ENCODE data around the gene RPL10A. TPM values are rescaled to one million over a fixed set of nuclear protein-coding genes. Genes with fewer than 3 reads are reported as not detected.

Gene RPL10A
- total and polyA plus RNA-seq, 11 donors, result 356 to 1,412 (median 532) TPM

DNA sequence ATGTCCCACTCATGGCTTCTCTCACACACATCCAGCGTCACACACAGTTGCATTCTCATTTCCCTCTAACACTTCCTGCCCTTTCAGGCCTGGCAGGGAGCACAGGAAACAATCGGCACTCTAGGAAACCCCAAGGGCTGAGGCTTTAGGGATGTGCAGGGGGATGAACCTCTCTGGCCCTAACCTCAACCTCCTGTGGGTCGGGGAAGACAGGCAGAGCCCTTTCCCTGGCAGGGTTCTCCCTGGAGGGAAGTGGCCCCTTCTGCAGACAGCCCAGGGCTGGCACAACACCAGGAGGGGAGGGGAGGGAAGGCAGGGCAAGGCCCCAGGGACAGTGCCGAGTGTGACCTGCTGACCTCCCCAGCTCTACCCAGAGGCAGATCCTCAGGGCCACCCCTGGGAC lies 26.0 kb downstream of the RPL10A start:
- ATAC-seq, result no peak
- Histone ChIP-seq H3K36me3 (no peaks in the 10 kb centered on the region), H3K4me3 (peak overlapping the region in 5 of 12 donors; percentile 1 to 30 (median 19)), H3K4me1 (peaks cover 0 to 84% (median 57%) of the 10 kb centered on the region in 12 donors), H3K27me3 (peaks cover 0 to 40% (median 0%) of the 10 kb centered on the region in 9 donors), H3K9me3 (no peaks in the 10 kb centered on the region), H3K27ac (peak overlapping the region in 5 of 12 donors; percentile 30 to 100 (median 39))
- DNase-seq, result no peak
- TF ChIP-seq, protein P1, sequence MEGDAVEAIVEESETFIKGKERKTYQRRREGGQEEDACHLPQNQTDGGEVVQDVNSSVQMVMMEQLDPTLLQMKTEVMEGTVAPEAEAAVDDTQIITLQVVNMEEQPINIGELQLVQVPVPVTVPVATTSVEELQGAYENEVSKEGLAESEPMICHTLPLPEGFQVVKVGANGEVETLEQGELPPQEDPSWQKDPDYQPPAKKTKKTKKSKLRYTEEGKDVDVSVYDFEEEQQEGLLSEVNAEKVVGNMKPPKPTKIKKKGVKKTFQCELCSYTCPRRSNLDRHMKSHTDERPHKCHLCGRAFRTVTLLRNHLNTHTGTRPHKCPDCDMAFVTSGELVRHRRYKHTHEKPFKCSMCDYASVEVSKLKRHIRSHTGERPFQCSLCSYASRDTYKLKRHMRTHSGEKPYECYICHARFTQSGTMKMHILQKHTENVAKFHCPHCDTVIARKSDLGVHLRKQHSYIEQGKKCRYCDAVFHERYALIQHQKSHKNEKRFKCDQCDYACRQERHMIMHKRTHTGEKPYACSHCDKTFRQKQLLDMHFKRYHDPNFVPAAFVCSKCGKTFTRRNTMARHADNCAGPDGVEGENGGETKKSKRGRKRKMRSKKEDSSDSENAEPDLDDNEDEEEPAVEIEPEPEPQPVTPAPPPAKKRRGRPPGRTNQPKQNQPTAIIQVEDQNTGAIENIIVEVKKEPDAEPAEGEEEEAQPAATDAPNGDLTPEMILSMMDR (IDR thresholded peaks at IDR 0.05), result no peak
- TF ChIP-seq POLR2A (IDR thresholded peaks at IDR 0.05), result no peak
- intact Hi-C loops (cut with DNase I), result no loop called here
- WGBS, 4 donors, result 3 to 7% (median 5%) methylated on average over 4 of the region's 4 CpGs

DNA sequence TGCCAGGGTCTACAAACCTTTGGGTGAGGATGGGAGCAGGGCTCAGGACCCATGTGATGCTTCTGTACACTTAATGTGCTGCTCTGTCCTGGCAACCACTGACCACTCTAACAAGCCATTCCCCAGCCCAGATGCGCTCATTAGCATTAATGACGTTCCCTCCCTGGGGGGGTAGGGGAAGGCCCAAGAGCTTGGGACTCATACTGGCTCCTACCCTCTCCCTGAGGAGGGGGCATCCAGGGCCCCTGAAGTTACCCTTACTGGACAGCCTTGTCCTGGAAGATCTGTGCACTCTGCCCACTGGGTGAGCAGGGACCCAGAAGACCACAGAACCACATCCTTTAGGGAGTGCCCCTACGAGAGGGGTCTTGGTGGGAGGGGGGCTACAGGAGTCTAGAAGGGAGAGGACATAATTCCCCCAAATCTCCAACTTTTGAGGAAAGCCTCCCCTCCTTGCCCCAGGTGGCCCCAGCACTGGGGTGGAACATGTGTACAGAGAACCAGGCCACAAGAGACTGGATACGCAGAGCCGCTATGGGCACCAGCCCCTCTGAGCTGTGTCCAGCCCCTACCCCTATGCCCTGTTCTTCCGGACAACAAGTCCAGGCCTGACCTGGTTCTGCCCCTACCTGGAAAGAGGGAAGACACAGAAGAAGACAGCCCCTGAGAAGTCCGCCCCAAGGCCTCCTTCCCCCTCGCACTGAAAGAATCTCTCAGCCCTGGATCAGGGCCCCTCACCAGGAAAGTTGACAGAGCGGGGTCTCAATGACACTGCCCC lies 27.2 kb downstream of the RPL10A start:
- intact Hi-C loops (cut with DNase I), result loop anchor here in 1 of 10 donors (2.0 kb wide), 1 partner anchor 27 kb away; the partner anchor contains the start of gene RPL10A
- Histone ChIP-seq H3K27ac (peak overlapping the region in 11 of 12 donors; percentile 88 to 100 (median 93)), H3K4me3 (peak overlapping the region; percentile 66 to 97 (median 84)), H3K9me3 (no peaks in the 10 kb centered on the region), H3K36me3 (no peaks in the 10 kb centered on the region), H3K27me3 (peaks cover 0 to 53% (median 0%) of the 10 kb centered on the region in 9 donors), H3K4me1 (peaks cover 0 to 76% (median 51%) of the 10 kb centered on the region in 12 donors)
- no peak for DNase-seq
- WGBS, 4 donors, result 59 to 65% (median 62%) methylated on average over 7 to 9 of the region's 9 CpGs
- TF ChIP-seq, protein P1 (IDR thresholded peaks at IDR 0.05), result no peak
- TF ChIP-seq POLR2A (IDR thresholded peaks at IDR 0.05), result no peak
- ATAC-seq, result no peak

DNA sequence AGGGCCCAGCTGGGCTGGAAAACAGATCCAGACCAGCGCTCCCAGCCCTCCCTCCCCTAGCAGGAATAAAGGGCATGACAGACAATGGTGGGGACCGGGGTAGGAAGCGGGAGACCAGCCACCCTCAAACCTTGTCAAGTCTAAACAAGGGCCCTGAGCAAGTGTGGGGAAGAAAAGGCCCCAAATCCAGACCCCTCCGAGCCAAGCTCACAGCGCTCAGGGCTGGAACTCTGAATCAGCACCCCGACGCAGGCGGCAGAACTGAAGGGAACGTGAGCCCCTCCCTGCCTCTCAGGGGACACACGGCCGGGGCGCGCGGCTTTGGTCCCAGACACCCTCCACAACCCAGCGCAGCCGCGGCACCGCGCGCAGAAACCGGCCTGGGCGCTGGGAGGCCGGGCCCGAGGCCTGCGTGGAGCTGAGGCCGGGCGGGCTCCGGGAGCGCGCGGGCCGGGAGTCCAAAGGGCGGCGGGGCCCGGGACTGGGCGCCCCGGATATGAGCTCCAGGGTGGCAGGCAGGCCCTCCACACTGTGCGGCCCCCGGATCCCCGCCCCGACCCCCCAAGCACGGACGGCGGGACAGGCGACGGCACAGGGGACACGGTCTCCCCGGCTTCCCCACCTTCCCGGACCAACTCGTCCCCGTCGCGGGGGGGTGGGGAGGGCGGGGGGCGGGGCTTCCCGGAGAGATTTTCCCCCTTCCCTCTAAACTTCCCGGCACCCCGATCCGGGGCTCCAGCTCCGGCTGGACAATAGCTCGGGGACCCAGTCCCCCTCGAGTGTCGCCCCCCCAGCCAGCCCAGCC lies 28.0 kb downstream of the RPL10A start:
- 6 to 13% (median 8%) methylated on average over 26 to 63 of the region's 63 CpGs for WGBS, 4 donors
- ATAC-seq, result peak in 3 of 4 donors; percentile 5 to 30 (median 26)
- DNase-seq, result peak in 2 of 5 donors; percentile 49 to 61
- Histone ChIP-seq H3K9me3 (no peaks in the 10 kb centered on the region), H3K27ac (peak overlapping the region; percentile 88 to 100 (median 93)), H3K36me3 (no peaks in the 10 kb centered on the region), H3K27me3 (peaks cover 0 to 55% (median 0%) of the 10 kb centered on the region in 9 donors), H3K4me3 (peak overlapping the region; percentile 66 to 97 (median 84)), H3K4me1 (peaks cover 0 to 76% (median 46%) of the 10 kb centered on the region in 12 donors)
- intact Hi-C loops (cut with DNase I), result loop anchor here in 1 of 10 donors (2.0 kb wide), 1 partner anchor 27 kb away; the partner anchor contains the start of gene RPL10A
- no peak for TF ChIP-seq POLR2A (IDR thresholded peaks at IDR 0.05)
- TF ChIP-seq, protein P1 (IDR thresholded peaks at IDR 0.05), result no peak
